A549 (cell line): Measurements from ENCODE around the gene OSBPL3.

ENCODE experiments used
- ESRRA ChIP-seq: fragments of 150-350 bp; IDR thresholded peaks from 2 replicates; pipeline ENCODE4 v1.6.1; 2014; ENCODE audit warnings: mild to moderate bottlenecking, low read length, borderline replicate concordance
- USF2 ChIP-seq: fragments of 450-650 bp; IDR thresholded peaks from 2 replicates; pipeline ENCODE4 v1.6.1; 2014; ENCODE audit warnings: antibody characterized with exemption
- TF ChIP-seq, protein P1 (sequence below): fragments of >200 bp; sonication (Bioruptor Twin); formaldehyde crosslinking; IDR thresholded peaks from 3 replicates; pipeline ENCODE4 v1.5.1; 2016

GRCh38 chr7:24798261-24798660, 181.7 kb downstream of the OSBPL3 start:
- TF ChIP-seq, protein P1, sequence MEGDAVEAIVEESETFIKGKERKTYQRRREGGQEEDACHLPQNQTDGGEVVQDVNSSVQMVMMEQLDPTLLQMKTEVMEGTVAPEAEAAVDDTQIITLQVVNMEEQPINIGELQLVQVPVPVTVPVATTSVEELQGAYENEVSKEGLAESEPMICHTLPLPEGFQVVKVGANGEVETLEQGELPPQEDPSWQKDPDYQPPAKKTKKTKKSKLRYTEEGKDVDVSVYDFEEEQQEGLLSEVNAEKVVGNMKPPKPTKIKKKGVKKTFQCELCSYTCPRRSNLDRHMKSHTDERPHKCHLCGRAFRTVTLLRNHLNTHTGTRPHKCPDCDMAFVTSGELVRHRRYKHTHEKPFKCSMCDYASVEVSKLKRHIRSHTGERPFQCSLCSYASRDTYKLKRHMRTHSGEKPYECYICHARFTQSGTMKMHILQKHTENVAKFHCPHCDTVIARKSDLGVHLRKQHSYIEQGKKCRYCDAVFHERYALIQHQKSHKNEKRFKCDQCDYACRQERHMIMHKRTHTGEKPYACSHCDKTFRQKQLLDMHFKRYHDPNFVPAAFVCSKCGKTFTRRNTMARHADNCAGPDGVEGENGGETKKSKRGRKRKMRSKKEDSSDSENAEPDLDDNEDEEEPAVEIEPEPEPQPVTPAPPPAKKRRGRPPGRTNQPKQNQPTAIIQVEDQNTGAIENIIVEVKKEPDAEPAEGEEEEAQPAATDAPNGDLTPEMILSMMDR = no peak
- no peak for TF ChIP-seq ESRRA
- no peak for TF ChIP-seq USF2
